Dedifferentiated amniotic fluid mesenchymal stem cell (primary cell): ENCODE measurements around the gene STRA8.

ENCODE experiments used
- DNase-seq: peaks from one replicate; pipeline ENCODE4 v3.0.0-alpha.2; 2016; ENCODE audit errors: extremely low spot score

Gene STRA8

GRCh38 chr7:135269921-135270320, 36.3 kb downstream of the STRA8 start:
- DNase-seq: no peak

- DNase-seq: no peak
These were observed 37.1 kb downstream of the STRA8 start for GRCh38 chr7:135270577-135271254.

- DNase-seq: no peak
These were observed 37.6 kb downstream of the STRA8 start for GRCh38 chr7:135271255-135271615.

GRCh38 chr7:135272303-135272702, 38.7 kb downstream of the STRA8 start:
- no peak for DNase-seq

GRCh38 chr7:135273581-135273980, 39.9 kb downstream of the STRA8 start:
- no peak for DNase-seq

GRCh38 chr7:135274495-135275268, 41.0 kb downstream of the STRA8 start:
- DNase-seq: peak; percentile 86

GRCh38 chr7:135275971-135276580, 42.4 kb downstream of the STRA8 start:
- no peak for DNase-seq

GRCh38 chr7:135277161-135277560, 43.5 kb downstream of the STRA8 start:
- no peak for DNase-seq

- peak; percentile 88 for DNase-seq
These were observed 47.8 kb downstream of the STRA8 start for GRCh38 chr7:135281363-135281949.

GRCh38 chr7:135282561-135283254, 49.1 kb downstream of the STRA8 start:
- DNase-seq: no peak

- no peak for DNase-seq
These were observed 50.5 kb downstream of the STRA8 start for GRCh38 chr7:135283959-135284638.

GRCh38 chr7:135285547-135286233, 52.1 kb downstream of the STRA8 start:
- no peak for DNase-seq

GRCh38 chr7:135286876-135287275, 53.2 kb downstream of the STRA8 start:
- DNase-seq: no peak

- DNase-seq: no peak
These were observed 57.0 kb downstream of the STRA8 start for GRCh38 chr7:135290594-135290993.

GRCh38 chr7:135291809-135292253, 58.2 kb downstream of the STRA8 start:
- DNase-seq: no peak

GRCh38 chr7:135299235-135299634, 65.6 kb downstream of the STRA8 start:
- no peak for DNase-seq

GRCh38 chr7:135300913-135301765, 67.5 kb downstream of the STRA8 start:
- no peak for DNase-seq
